ENCODE measurements around the gene ISCA1.

Gene ISCA1

DNA sequence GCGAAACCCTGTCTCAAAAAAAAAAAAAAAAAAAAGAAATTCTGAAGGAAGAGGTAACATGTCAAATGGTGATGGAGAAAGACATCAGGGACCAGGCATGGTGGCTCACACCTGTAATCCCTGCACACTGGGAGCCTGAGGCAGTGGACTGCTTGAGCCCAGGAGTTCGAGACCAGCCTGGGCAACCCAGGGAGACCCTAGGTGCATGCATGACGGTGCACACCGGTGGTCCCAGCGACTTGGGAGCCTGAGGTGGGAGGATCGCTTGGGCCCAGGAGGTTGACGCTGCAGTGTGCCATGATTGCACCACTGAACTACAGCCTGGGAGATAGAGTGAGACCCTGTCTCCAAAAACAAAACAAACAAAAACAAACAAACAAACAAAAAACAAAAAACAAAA is 1.8 kb downstream of the ISCA1 start:
- no peak overlapping the region; the same call in 1 of the 2 replicates for H3K4me3 ChIP-seq (ENCODE audit: low read depth, low read length)
- TF ChIP-seq, protein P1, sequence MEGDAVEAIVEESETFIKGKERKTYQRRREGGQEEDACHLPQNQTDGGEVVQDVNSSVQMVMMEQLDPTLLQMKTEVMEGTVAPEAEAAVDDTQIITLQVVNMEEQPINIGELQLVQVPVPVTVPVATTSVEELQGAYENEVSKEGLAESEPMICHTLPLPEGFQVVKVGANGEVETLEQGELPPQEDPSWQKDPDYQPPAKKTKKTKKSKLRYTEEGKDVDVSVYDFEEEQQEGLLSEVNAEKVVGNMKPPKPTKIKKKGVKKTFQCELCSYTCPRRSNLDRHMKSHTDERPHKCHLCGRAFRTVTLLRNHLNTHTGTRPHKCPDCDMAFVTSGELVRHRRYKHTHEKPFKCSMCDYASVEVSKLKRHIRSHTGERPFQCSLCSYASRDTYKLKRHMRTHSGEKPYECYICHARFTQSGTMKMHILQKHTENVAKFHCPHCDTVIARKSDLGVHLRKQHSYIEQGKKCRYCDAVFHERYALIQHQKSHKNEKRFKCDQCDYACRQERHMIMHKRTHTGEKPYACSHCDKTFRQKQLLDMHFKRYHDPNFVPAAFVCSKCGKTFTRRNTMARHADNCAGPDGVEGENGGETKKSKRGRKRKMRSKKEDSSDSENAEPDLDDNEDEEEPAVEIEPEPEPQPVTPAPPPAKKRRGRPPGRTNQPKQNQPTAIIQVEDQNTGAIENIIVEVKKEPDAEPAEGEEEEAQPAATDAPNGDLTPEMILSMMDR (IDR thresholded peaks at IDR 0.05; ENCODE audit: insufficient read depth, low read length, missing control alignments), result no peak
- POLR2A ChIA-PET, result no interaction called here
- DNase-seq (ENCODE audit: low read depth, low spot score), result no peak
- CTCF ChIA-PET, result no interaction called here

GRCh38 chr9:86279839-86280238 is 2.5 kb downstream of the ISCA1 start:
- CTCF ChIA-PET, result no interaction called here

DNA sequence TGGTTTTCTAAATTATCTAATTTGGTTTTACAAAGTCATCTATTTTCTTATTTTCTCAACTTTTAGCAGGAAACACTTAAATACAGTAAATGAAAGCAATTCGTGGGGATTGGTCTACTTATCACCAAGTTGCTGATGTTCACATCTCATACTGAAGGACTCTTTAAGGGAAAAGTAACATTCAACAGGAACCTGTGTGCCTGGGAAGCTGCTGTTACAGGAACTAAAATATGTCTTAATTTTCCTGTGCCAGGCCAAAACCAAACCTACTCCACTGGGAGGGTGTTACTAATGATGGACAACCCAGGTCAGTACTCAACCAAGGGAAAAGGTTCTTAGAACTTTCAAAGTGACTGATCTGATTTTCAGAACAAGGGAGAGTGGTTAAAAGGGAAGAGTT is 5.3 kb downstream of the ISCA1 start:
- TF ChIP-seq, protein P1 (IDR thresholded peaks at IDR 0.05; ENCODE audit: insufficient read depth, low read length, missing control alignments), result no peak
- ChIA-PET POLR2A (no interaction called here), CTCF (interaction anchor here (1.0 to 4.9 kb wide), 5 partner anchors 10 to 452 kb away, joined by 3 to 37 read pairs (median 4); no protein-coding TSS in a partner anchor)
- H3K4me3 ChIP-seq (ENCODE audit: low read depth, low read length), result no peak overlapping the region
- DNase-seq (ENCODE audit: low read depth, low spot score), result no peak

More at GRCh38 chr9:86279839-86280238, 2.5 kb downstream of the ISCA1 start:
- H3K4me3 ChIP-seq (ENCODE audit: low read depth, low read length), result no peak overlapping the region
- TF ChIP-seq, protein P1 (IDR thresholded peaks at IDR 0.05; ENCODE audit: insufficient read depth, low read length, missing control alignments), result no peak
- DNase-seq (ENCODE audit: low read depth, low spot score), result no peak
- POLR2A ChIA-PET, result no interaction called here

DNA sequence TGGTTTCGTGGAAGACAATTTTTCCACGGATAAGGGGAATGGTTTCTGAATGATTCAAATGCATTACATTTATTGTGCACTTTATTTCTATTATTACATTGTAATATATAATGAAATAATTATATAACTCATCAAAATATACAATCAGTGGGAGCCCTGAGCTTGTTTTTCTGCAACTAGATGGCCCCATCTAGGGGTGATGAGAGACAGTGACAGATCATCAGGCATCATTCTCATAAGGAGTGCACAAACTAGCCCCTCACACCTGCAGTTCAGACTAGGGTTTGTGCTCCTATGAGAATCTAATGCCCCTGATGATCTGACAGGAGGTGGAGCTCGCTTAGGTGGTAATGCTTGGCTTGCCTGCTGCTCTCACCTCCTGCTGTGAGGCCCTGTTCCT is 6.4 kb downstream of the ISCA1 start:
- ChIA-PET CTCF (interaction anchor here (1.3 to 4.9 kb wide), 7 partner anchors 9 to 455 kb away, joined by 3 to 37 read pairs (median 4); no protein-coding TSS in a partner anchor), POLR2A (no interaction called here)
- H3K4me3 ChIP-seq (ENCODE audit: low read depth, low read length), result no peak overlapping the region
- TF ChIP-seq, protein P1 (IDR thresholded peaks at IDR 0.05; ENCODE audit: insufficient read depth, low read length, missing control alignments), result peak; percentile 17
- no peak for DNase-seq (ENCODE audit: low read depth, low spot score)

DNA sequence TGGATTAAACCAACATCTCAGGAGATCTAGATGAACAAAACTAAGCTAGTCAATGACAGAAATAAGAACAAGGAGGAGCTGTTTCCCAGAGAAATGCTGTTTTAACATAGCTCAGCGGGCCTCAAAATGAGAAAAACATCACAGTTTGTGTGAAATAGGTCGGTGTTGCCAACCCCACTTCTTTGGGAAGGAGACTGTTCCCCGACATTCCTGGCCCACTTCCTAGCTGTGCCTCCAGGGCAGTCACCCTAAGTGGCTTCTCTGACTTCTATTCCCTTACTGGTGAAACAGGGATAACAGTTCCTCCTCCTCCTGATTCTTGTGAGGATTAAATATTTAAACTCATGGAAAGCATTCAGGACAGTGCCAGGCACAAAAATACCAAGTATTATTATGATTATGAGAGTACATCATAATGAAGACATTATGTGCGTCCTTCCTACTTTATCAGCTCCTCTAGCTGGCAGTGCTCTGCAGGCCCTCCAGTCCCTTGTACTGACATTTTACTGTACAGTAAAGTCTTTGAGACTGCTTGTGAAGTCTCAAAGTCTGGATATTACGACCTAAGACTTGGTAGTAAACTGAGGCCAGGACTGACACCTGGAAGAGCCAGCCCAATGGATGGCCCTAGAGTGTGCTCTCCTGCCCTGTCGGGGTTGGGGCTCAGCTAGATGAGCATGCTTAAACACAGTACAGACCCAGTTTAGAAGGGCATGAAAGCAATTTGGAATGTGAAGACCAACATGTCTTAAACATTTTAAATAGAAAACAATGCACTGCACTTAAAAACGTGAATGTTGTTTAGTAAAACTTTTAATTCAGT is 7.3 kb downstream of the ISCA1 start:
- ChIA-PET CTCF (interaction anchor here (1.3 to 4.9 kb wide), 6 partner anchors 8 to 454 kb away, joined by 3 to 37 read pairs (median 5); no protein-coding TSS in a partner anchor), POLR2A (no interaction called here)
- no peak for DNase-seq (ENCODE audit: low read depth, low spot score)
- no peak overlapping the region for H3K4me3 ChIP-seq (ENCODE audit: low read depth, low read length)
- TF ChIP-seq, protein P1 (IDR thresholded peaks at IDR 0.05; ENCODE audit: insufficient read depth, low read length, missing control alignments), result no peak

- TF ChIP-seq, protein P1 (IDR thresholded peaks at IDR 0.05; ENCODE audit: insufficient read depth, low read length, missing control alignments), result no peak
- DNase-seq (ENCODE audit: low read depth, low spot score), result no peak
- H3K4me3 ChIP-seq (ENCODE audit: low read depth, low read length), result no peak overlapping the region
- POLR2A ChIA-PET, result no interaction called here
- CTCF ChIA-PET, result no interaction called here
Observed at GRCh38 chr9:86272221-86272620, 10.1 kb downstream of the ISCA1 start.

Data from AG04449 (cell line).